Large intestine (tissue), 12 donors: ENCODE data around the gene MTO1. TPM values are rescaled to one million over a fixed set of nuclear protein-coding genes. Genes with fewer than 3 reads are reported as not detected.

Experiments used
- DNase-seq, 2 donors: peaks; one replicate each; pipeline versions ENCODE4 v3.0.0 to v3.0.0-alpha.2; 2013
- H3K27ac ChIP-seq: one replicate; pipeline ENCODE4 v1.5.1; 2013; ENCODE audit warnings: low read length
- H3K27me3 ChIP-seq: 2 replicates; pipeline ENCODE4 v1.6.1; 2013; ENCODE audit warnings: low read length; ENCODE audit not compliant: control insufficient read depth, insufficient read depth
- H3K36me3 ChIP-seq: 2 replicates; pipeline ENCODE4 v1.6.1; 2013; ENCODE audit warnings: low read length; ENCODE audit not compliant: control insufficient read depth, insufficient read depth
- H3K4me1 ChIP-seq: one replicate; pipeline ENCODE4 v1.6.1; 2013; ENCODE audit warnings: low read length; ENCODE audit not compliant: control insufficient read depth, insufficient read depth
- H3K4me3 ChIP-seq: one replicate; pipeline ENCODE4 v1.5.1; 2013; ENCODE audit warnings: low read length
- H3K9me3 ChIP-seq: one replicate; pipeline ENCODE4 v1.6.1; 2013; ENCODE audit warnings: mild to moderate bottlenecking, low read depth, low read length, moderate library complexity; ENCODE audit not compliant: control insufficient read depth
- WGBS: methylation state at CpG from one replicate; pipeline ENCODE4 v1.1.5; 2013; ENCODE audit warnings: low lambda C conversion rate; ENCODE audit not compliant: insufficient coverage; 5-methylcytosine and 5-hydroxymethylcytosine counted together
- long read RNA-seq, 11 donors: transcript quantifications; one replicate each; lab custom pipeline, GENCODE V29; 2026
- polyA plus RNA-seq: library from polyadenylated mRNA; unstranded; fragments of 120-200 nt; gene quantifications from one replicate; pipeline ENCODE4 v1.2.1, GENCODE V29; 2013

The MTO1 gene, protein sequence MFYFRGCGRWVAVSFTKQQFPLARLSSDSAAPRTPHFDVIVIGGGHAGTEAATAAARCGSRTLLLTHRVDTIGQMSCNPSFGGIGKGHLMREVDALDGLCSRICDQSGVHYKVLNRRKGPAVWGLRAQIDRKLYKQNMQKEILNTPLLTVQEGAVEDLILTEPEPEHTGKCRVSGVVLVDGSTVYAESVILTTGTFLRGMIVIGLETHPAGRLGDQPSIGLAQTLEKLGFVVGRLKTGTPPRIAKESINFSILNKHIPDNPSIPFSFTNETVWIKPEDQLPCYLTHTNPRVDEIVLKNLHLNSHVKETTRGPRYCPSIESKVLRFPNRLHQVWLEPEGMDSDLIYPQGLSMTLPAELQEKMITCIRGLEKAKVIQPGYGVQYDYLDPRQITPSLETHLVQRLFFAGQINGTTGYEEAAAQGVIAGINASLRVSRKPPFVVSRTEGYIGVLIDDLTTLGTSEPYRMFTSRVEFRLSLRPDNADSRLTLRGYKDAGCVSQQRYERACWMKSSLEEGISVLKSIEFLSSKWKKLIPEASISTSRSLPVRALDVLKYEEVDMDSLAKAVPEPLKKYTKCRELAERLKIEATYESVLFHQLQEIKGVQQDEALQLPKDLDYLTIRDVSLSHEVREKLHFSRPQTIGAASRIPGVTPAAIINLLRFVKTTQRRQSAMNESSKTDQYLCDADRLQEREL
- polyA plus RNA-seq: 24.0 TPM
- long read RNA-seq, donor 1, full-length matches to known transcripts: 1 of 10,446 reads
- long read RNA-seq, donor 1, partial matches to known transcripts: 6,952 of 10,446 reads
- long read RNA-seq, donor 1, other reads (novel, unspliced or antisense): 3,493 of 10,446 reads
- long read RNA-seq, donor 2, full-length matches to known transcripts: 2 of 27,821 reads
- long read RNA-seq, donor 2, partial matches to known transcripts: 26,645 of 27,821 reads
- long read RNA-seq, donor 2, other reads (novel, unspliced or antisense): 1,174 of 27,821 reads
- long read RNA-seq, donor 3, full-length matches to known transcripts: 6 of 38,446 reads
- long read RNA-seq, donor 3, partial matches to known transcripts: 36,683 of 38,446 reads
- long read RNA-seq, donor 3, other reads (novel, unspliced or antisense): 1,757 of 38,446 reads
- long read RNA-seq, donor 4, partial matches to known transcripts: 2,299 of 2,348 reads
- long read RNA-seq, donor 4, other reads (novel, unspliced or antisense): 49 of 2,348 reads
- long read RNA-seq, donor 5, full-length matches to known transcripts: 1 of 9,366 reads
- long read RNA-seq, donor 5, partial matches to known transcripts: 5,510 of 9,366 reads
- long read RNA-seq, donor 5, other reads (novel, unspliced or antisense): 3,855 of 9,366 reads
- long read RNA-seq, donor 6, full-length matches to known transcripts: 2 of 25,849 reads
- long read RNA-seq, donor 6, partial matches to known transcripts: 25,108 of 25,849 reads
- long read RNA-seq, donor 6, other reads (novel, unspliced or antisense): 739 of 25,849 reads
- long read RNA-seq, donor 7, full-length matches to known transcripts: 2 of 10,280 reads
- long read RNA-seq, donor 7, partial matches to known transcripts: 9,830 of 10,280 reads
- long read RNA-seq, donor 7, other reads (novel, unspliced or antisense): 448 of 10,280 reads
- long read RNA-seq, donor 8, full-length matches to known transcripts: 8 of 24,578 reads
- long read RNA-seq, donor 8, partial matches to known transcripts: 23,556 of 24,578 reads
- long read RNA-seq, donor 8, other reads (novel, unspliced or antisense): 1,014 of 24,578 reads
- long read RNA-seq, donor 9, full-length matches to known transcripts: 8 of 23,369 reads
- long read RNA-seq, donor 9, partial matches to known transcripts: 22,439 of 23,369 reads
- long read RNA-seq, donor 9, other reads (novel, unspliced or antisense): 922 of 23,369 reads
- long read RNA-seq, donor 10, full-length matches to known transcripts: 2 of 22,470 reads
- long read RNA-seq, donor 10, partial matches to known transcripts: 21,270 of 22,470 reads
- long read RNA-seq, donor 10, other reads (novel, unspliced or antisense): 1,198 of 22,470 reads
- long read RNA-seq, donor 11, full-length matches to known transcripts: 4 of 13,843 reads
- long read RNA-seq, donor 11, partial matches to known transcripts: 13,073 of 13,843 reads
- long read RNA-seq, donor 11, other reads (novel, unspliced or antisense): 766 of 13,843 reads

DNA sequence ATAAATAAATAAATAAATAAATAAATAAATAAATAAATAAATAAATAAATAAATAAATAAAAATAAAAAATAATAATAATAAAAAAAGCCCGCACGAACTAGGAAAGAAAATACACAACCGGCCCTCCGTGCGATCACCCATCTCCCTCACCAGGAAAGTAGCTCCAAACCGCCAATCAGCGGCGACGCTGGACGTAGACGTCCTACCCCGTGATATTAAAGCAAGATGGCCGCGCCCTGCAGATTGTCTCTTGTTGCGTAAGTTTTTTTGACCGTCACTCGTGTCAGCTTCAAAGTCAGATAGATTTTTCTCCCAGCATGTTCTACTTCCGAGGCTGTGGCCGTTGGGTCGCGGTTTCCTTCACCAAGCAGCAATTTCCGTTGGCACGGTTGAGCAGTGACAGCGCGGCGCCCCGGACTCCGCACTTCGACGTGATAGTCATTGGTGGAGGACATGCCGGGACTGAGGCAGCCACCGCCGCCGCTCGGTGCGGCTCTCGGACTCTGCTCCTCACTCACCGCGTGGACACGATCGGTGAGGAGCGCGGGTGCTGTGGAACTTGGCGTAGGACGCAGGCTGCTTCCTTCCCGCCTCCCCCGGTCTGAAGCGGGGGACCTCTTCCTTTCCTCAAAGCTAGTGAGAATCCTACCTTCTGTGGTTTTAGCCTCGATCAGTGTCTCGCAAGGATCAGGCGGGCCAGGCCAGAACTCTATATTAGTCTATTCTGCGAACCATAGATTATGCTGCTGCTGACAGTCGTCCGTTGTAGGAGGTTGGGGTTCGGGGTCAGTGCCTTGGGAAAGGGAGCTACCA lies at the start of gene MTO1:
Gene MTO1 (plus strand): TSS at position 201 of the 814 bp plus-strand sequence. CDS start 118 bp downstream, at position 319.
- peak within 1 kb of the TSS; percentile 86 for H3K4me3 ChIP-seq
- peak; percentile 87 to 92 for DNase-seq
- peaks cover 12% of the 10 kb centered on the region for H3K36me3 ChIP-seq
- no peaks in the 10 kb centered on the region for H3K9me3 ChIP-seq
- no peaks in the 10 kb centered on the region for H3K27me3 ChIP-seq
- H3K4me1 ChIP-seq: peaks cover 2% of the 10 kb centered on the region
- WGBS: no CpG with 5 or more reads among the region's 55 CpGs
- H3K27ac ChIP-seq: peak within 1 kb of the TSS; percentile 91

- no CpG with 5 or more reads among the region's 3 CpGs for WGBS
- no peak for DNase-seq
- H3K4me1 ChIP-seq: peaks cover 2% of the 10 kb centered on the region
- no peaks in the 10 kb centered on the region for H3K36me3 ChIP-seq
- H3K27ac ChIP-seq: no peak overlapping the region
- H3K4me3 ChIP-seq: no peak overlapping the region
- H3K27me3 ChIP-seq: no peaks in the 10 kb centered on the region
- H3K9me3 ChIP-seq: no peaks in the 10 kb centered on the region
Observed at GRCh38 chr6:73413102-73413501, 48.4 kb upstream of the MTO1 start.

DNA sequence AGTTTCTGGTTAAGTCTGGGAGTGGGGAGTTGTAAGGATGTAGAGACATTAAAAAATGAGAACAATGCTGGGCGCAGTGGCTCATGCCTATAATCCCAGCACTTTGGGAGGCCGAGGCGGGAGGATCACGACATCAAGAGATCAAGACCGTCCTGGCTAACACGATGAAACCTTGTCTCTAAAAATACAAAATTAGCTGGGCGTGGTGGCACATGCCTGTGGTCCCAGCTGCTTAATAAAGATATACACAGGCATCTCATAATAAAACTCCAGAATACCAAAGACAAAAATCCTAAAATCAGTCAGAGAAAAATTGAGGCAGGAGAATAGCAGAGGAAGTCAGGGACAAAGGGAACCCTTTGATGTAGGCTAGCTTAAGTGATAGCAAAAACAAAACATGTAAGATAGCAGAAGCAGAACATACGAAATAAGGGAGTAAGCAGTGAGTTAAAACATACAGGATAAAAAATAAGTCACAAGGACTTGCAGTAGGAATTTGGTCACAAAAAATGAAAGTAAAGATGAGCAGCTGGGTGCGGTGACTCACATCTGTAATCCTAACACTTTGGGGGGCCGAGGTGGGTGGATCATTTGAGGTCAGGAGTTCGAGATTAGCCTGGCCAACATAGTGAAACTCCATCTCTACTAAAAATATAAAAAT lies 43.3 kb upstream of the MTO1 start:
- Histone ChIP-seq H3K36me3 (no peaks in the 10 kb centered on the region), H3K27ac (no peak overlapping the region), H3K27me3 (no peaks in the 10 kb centered on the region), H3K4me3 (no peak overlapping the region), H3K4me1 (no peaks in the 10 kb centered on the region), H3K9me3 (no peaks in the 10 kb centered on the region)
- DNase-seq: no peak
- WGBS: 60% methylated on average over 1 of the region's 11 CpGs

DNA sequence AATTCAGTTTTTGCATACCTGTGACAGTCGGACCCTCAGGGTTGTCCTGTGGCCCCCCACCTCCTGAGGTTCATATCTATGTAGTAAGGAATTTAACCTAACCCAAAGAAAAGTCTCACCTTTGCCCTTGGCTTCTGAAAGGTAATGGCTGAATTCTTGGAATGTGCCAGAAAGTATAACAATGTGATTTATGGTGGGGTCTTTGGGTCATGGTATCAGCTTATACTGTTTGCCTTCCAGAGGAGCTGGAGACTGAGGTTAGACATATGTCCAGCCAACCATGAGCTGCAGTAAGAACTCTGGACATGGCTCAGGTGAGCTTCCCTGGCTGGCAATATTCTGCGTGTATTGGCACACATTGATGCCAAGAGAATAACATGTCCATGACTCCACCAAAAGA lies 40.0 kb upstream of the MTO1 start:
- 0% methylated on average over 1 of the region's 2 CpGs for WGBS
- H3K36me3 ChIP-seq: no peaks in the 10 kb centered on the region
- H3K27ac ChIP-seq: no peak overlapping the region
- H3K27me3 ChIP-seq: no peaks in the 10 kb centered on the region
- no peaks in the 10 kb centered on the region for H3K9me3 ChIP-seq
- no peak for DNase-seq
- no peaks in the 10 kb centered on the region for H3K4me1 ChIP-seq
- no peak overlapping the region for H3K4me3 ChIP-seq

- Histone ChIP-seq H3K9me3 (no peaks in the 10 kb centered on the region), H3K36me3 (peaks cover 2% of the 10 kb centered on the region), H3K27ac (no peak overlapping the region), H3K27me3 (no peaks in the 10 kb centered on the region), H3K4me1 (no peaks in the 10 kb centered on the region), H3K4me3 (no peak overlapping the region)
- no peak for DNase-seq
- 92% methylated on average over 3 of the region's 3 CpGs for WGBS
Observed at GRCh38 chr6:73435236-73435635, 26.3 kb upstream of the MTO1 start.

- H3K4me3 ChIP-seq: no peak overlapping the region
- no peaks in the 10 kb centered on the region for H3K27me3 ChIP-seq
- no peak for DNase-seq
- no peak overlapping the region for H3K27ac ChIP-seq
- 100% methylated on average over 2 of the region's 3 CpGs for WGBS
- peaks cover 2% of the 10 kb centered on the region for H3K36me3 ChIP-seq
- H3K9me3 ChIP-seq: no peaks in the 10 kb centered on the region
- H3K4me1 ChIP-seq: no peaks in the 10 kb centered on the region
Observed at GRCh38 chr6:73443555-73443954, 18.0 kb upstream of the MTO1 start.

GRCh38 chr6:73451223-73452106 lies 10.1 kb upstream of the MTO1 start:
- Histone ChIP-seq H3K36me3 (no peaks in the 10 kb centered on the region), H3K27ac (peak overlapping the region; percentile 52), H3K4me1 (peaks cover 7% of the 10 kb centered on the region), H3K9me3 (no peaks in the 10 kb centered on the region), H3K4me3 (peak overlapping the region; percentile 66), H3K27me3 (peaks cover 14% of the 10 kb centered on the region)
- peak in 1 of 2 donors; percentile 59 for DNase-seq
- no CpG with 5 or more reads among the region's 79 CpGs for WGBS
